Measurements from ENCODE around the gene NUDCD2.

The NUDCD2 gene

GRCh38 chr5:163502521-163502920 lies 42.6 kb upstream of the NUDCD2 start:
- peaks cover 5% of the 10 kb centered on the region for H3K4me1 ChIP-seq (ENCODE audit: control insufficient read depth, insufficient read depth, low read length, poor library complexity, severe bottlenecking)
- WGBS, 2 experiments (ENCODE audit: insufficient coverage in 2 of 2) = 87 to 88% methylated on average over 5 of the region's 8 CpGs
- no peaks in the 10 kb centered on the region for H3K36me3 ChIP-seq (ENCODE audit: control insufficient read depth, insufficient read depth, low read length)
- peak overlapping the region; percentile 67 for H3K4me3 ChIP-seq (ENCODE audit: extremely low read depth, insufficient read depth, low read length, poor library complexity, severe bottlenecking)
- H3K9me3 ChIP-seq (ENCODE audit: control insufficient read depth, low read length) = no peaks in the 10 kb centered on the region
- H3K27ac ChIP-seq (ENCODE audit: low read depth, low read length, severe bottlenecking) = peak overlapping the region; percentile 93

GRCh38 chr5:163498886-163499285 lies 39.0 kb upstream of the NUDCD2 start:
- Histone ChIP-seq H3K4me3 (ENCODE audit: extremely low read depth, insufficient read depth, low read length, poor library complexity, severe bottlenecking) (no peak overlapping the region), H3K4me1 (ENCODE audit: control insufficient read depth, insufficient read depth, low read length, poor library complexity, severe bottlenecking) (peaks cover 5% of the 10 kb centered on the region), H3K27ac (ENCODE audit: low read depth, low read length, severe bottlenecking) (no peak overlapping the region), H3K9me3 (ENCODE audit: control insufficient read depth, low read length) (peaks cover 6% of the 10 kb centered on the region), H3K36me3 (ENCODE audit: control insufficient read depth, insufficient read depth, low read length) (no peaks in the 10 kb centered on the region)
- no CpG with 5 or more reads among the region's 1 CpG for WGBS, 2 experiments (ENCODE audit: insufficient coverage in 2 of 2)

- peaks cover 10% of the 10 kb centered on the region for H3K36me3 ChIP-seq (ENCODE audit: control insufficient read depth, insufficient read depth, low read length)
- H3K9me3 ChIP-seq (ENCODE audit: control insufficient read depth, low read length) = peaks cover 6% of the 10 kb centered on the region
- H3K4me1 ChIP-seq (ENCODE audit: control insufficient read depth, insufficient read depth, low read length, poor library complexity, severe bottlenecking) = no peaks in the 10 kb centered on the region
- H3K27ac ChIP-seq (ENCODE audit: low read depth, low read length, severe bottlenecking) = no peak overlapping the region
- no peak overlapping the region for H3K4me3 ChIP-seq (ENCODE audit: extremely low read depth, insufficient read depth, low read length, poor library complexity, severe bottlenecking)
- 83 to 90% methylated on average over 1 to 2 of the region's 3 CpGs for WGBS, 2 experiments (ENCODE audit: insufficient coverage in 2 of 2)
These were observed 37.4 kb upstream of the NUDCD2 start for GRCh38 chr5:163497315-163497714.

- H3K9me3 ChIP-seq (ENCODE audit: control insufficient read depth, low read length) = peaks cover 6% of the 10 kb centered on the region
- no CpG with 5 or more reads among the region's 1 CpG for WGBS, 2 experiments (ENCODE audit: insufficient coverage in 2 of 2)
- peaks cover 19% of the 10 kb centered on the region for H3K36me3 ChIP-seq (ENCODE audit: control insufficient read depth, insufficient read depth, low read length)
- H3K27ac ChIP-seq (ENCODE audit: low read depth, low read length, severe bottlenecking) = no peak overlapping the region
- H3K4me3 ChIP-seq (ENCODE audit: extremely low read depth, insufficient read depth, low read length, poor library complexity, severe bottlenecking) = no peak overlapping the region
- no peaks in the 10 kb centered on the region for H3K4me1 ChIP-seq (ENCODE audit: control insufficient read depth, insufficient read depth, low read length, poor library complexity, severe bottlenecking)
These were observed 36.4 kb upstream of the NUDCD2 start for GRCh38 chr5:163496286-163496685.

- no CpG with 5 or more reads among the region's 3 CpGs for WGBS, 2 experiments (ENCODE audit: insufficient coverage in 2 of 2)
- Histone ChIP-seq H3K36me3 (ENCODE audit: control insufficient read depth, insufficient read depth, low read length) (peaks cover 63% of the 10 kb centered on the region), H3K4me3 (ENCODE audit: extremely low read depth, insufficient read depth, low read length, poor library complexity, severe bottlenecking) (no peak overlapping the region), H3K27ac (ENCODE audit: low read depth, low read length, severe bottlenecking) (peak overlapping the region; percentile 24), H3K9me3 (ENCODE audit: control insufficient read depth, low read length) (no peaks in the 10 kb centered on the region), H3K4me1 (ENCODE audit: control insufficient read depth, insufficient read depth, low read length, poor library complexity, severe bottlenecking) (peaks cover 3% of the 10 kb centered on the region)
These were observed 29.8 kb upstream of the NUDCD2 start for GRCh38 chr5:163489745-163490075.

GRCh38 chr5:163489055-163489744 lies 29.3 kb upstream of the NUDCD2 start:
- Histone ChIP-seq H3K4me3 (ENCODE audit: extremely low read depth, insufficient read depth, low read length, poor library complexity, severe bottlenecking) (no peak overlapping the region), H3K27ac (ENCODE audit: low read depth, low read length, severe bottlenecking) (peak overlapping the region; percentile 24), H3K9me3 (ENCODE audit: control insufficient read depth, low read length) (no peaks in the 10 kb centered on the region), H3K36me3 (ENCODE audit: control insufficient read depth, insufficient read depth, low read length) (peaks cover 67% of the 10 kb centered on the region), H3K4me1 (ENCODE audit: control insufficient read depth, insufficient read depth, low read length, poor library complexity, severe bottlenecking) (peaks cover 3% of the 10 kb centered on the region)
- WGBS, 2 experiments (ENCODE audit: insufficient coverage in 2 of 2) = 75% methylated on average over 1 to 4 of the region's 6 CpGs

GRCh38 chr5:163478982-163479271 lies 19.0 kb upstream of the NUDCD2 start:
- Histone ChIP-seq H3K4me1 (ENCODE audit: control insufficient read depth, insufficient read depth, low read length, poor library complexity, severe bottlenecking) (no peaks in the 10 kb centered on the region), H3K4me3 (ENCODE audit: extremely low read depth, insufficient read depth, low read length, poor library complexity, severe bottlenecking) (no peak overlapping the region), H3K36me3 (ENCODE audit: control insufficient read depth, insufficient read depth, low read length) (peaks cover 45% of the 10 kb centered on the region), H3K27ac (ENCODE audit: low read depth, low read length, severe bottlenecking) (no peak overlapping the region), H3K9me3 (ENCODE audit: control insufficient read depth, low read length) (no peaks in the 10 kb centered on the region)
- WGBS, 2 experiments (ENCODE audit: insufficient coverage in 2 of 2) = no CpG with 5 or more reads among the region's 1 CpG

GRCh38 chr5:163478126-163478981 lies 18.5 kb upstream of the NUDCD2 start:
- no peaks in the 10 kb centered on the region for H3K4me1 ChIP-seq (ENCODE audit: control insufficient read depth, insufficient read depth, low read length, poor library complexity, severe bottlenecking)
- WGBS, 2 experiments (ENCODE audit: insufficient coverage in 2 of 2) = 83% methylated on average over 1 of the region's 2 CpGs; no CpG with 5 or more reads in 1 of the 2 experiments
- H3K9me3 ChIP-seq (ENCODE audit: control insufficient read depth, low read length) = no peaks in the 10 kb centered on the region
- no peak overlapping the region for H3K27ac ChIP-seq (ENCODE audit: low read depth, low read length, severe bottlenecking)
- H3K4me3 ChIP-seq (ENCODE audit: extremely low read depth, insufficient read depth, low read length, poor library complexity, severe bottlenecking) = no peak overlapping the region
- H3K36me3 ChIP-seq (ENCODE audit: control insufficient read depth, insufficient read depth, low read length) = peaks cover 47% of the 10 kb centered on the region

- peaks cover 54% of the 10 kb centered on the region for H3K36me3 ChIP-seq (ENCODE audit: control insufficient read depth, insufficient read depth, low read length)
- no peaks in the 10 kb centered on the region for H3K4me1 ChIP-seq (ENCODE audit: control insufficient read depth, insufficient read depth, low read length, poor library complexity, severe bottlenecking)
- no peaks in the 10 kb centered on the region for H3K9me3 ChIP-seq (ENCODE audit: control insufficient read depth, low read length)
- WGBS, 2 experiments (ENCODE audit: insufficient coverage in 2 of 2) = no CpG with 5 or more reads among the region's 2 CpGs
- no peak overlapping the region for H3K27ac ChIP-seq (ENCODE audit: low read depth, low read length, severe bottlenecking)
- H3K4me3 ChIP-seq (ENCODE audit: extremely low read depth, insufficient read depth, low read length, poor library complexity, severe bottlenecking) = no peak overlapping the region
These were observed 15.5 kb upstream of the NUDCD2 start for GRCh38 chr5:163475411-163475810.

GRCh38 chr5:163473635-163474243 lies 13.8 kb upstream of the NUDCD2 start:
- Histone ChIP-seq H3K4me3 (ENCODE audit: extremely low read depth, insufficient read depth, low read length, poor library complexity, severe bottlenecking) (no peak overlapping the region), H3K9me3 (ENCODE audit: control insufficient read depth, low read length) (no peaks in the 10 kb centered on the region), H3K27ac (ENCODE audit: low read depth, low read length, severe bottlenecking) (no peak overlapping the region), H3K36me3 (ENCODE audit: control insufficient read depth, insufficient read depth, low read length) (peaks cover 60% of the 10 kb centered on the region), H3K4me1 (ENCODE audit: control insufficient read depth, insufficient read depth, low read length, poor library complexity, severe bottlenecking) (no peaks in the 10 kb centered on the region)
- 95 to 100% methylated on average over 3 of the region's 3 CpGs for WGBS, 2 experiments (ENCODE audit: insufficient coverage in 2 of 2)

- Histone ChIP-seq H3K27ac (ENCODE audit: low read depth, low read length, severe bottlenecking) (no peak overlapping the region), H3K4me3 (ENCODE audit: extremely low read depth, insufficient read depth, low read length, poor library complexity, severe bottlenecking) (no peak overlapping the region), H3K4me1 (ENCODE audit: control insufficient read depth, insufficient read depth, low read length, poor library complexity, severe bottlenecking) (no peaks in the 10 kb centered on the region), H3K9me3 (ENCODE audit: control insufficient read depth, low read length) (no peaks in the 10 kb centered on the region), H3K36me3 (ENCODE audit: control insufficient read depth, insufficient read depth, low read length) (peaks cover 68% of the 10 kb centered on the region)
- 100% methylated on average over 1 of the region's 4 CpGs; no CpG with 5 or more reads in 1 of the 2 experiments for WGBS, 2 experiments (ENCODE audit: insufficient coverage in 2 of 2)
These were observed 7.8 kb upstream of the NUDCD2 start for GRCh38 chr5:163467682-163468081.
